ENCODE data around the gene IKZF5. TPM values are rescaled to one million over a fixed set of nuclear protein-coding genes. Genes with fewer than 3 reads are reported as not detected.

The IKZF5 gene, protein sequence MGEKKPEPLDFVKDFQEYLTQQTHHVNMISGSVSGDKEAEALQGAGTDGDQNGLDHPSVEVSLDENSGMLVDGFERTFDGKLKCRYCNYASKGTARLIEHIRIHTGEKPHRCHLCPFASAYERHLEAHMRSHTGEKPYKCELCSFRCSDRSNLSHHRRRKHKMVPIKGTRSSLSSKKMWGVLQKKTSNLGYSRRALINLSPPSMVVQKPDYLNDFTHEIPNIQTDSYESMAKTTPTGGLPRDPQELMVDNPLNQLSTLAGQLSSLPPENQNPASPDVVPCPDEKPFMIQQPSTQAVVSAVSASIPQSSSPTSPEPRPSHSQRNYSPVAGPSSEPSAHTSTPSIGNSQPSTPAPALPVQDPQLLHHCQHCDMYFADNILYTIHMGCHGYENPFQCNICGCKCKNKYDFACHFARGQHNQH
- polyA plus RNA-seq (ENCODE audit: insufficient read length in 12 of 12) = 10 to 100 TPM in 10 of 12 donors, 1 to 10 TPM in 1, not detected in 1; 8.9 to 22.5 (median 16.6) TPM
- long read RNA-seq, donor 1, full-length matches to known transcripts = 8 of 8 reads
- long read RNA-seq, donor 1, partial matches to known transcripts = 0 of 8 reads
- long read RNA-seq, donor 1, other reads (novel, unspliced or antisense) = 0 of 8 reads
- long read RNA-seq, donor 2, full-length matches to known transcripts = 8 of 8 reads
- long read RNA-seq, donor 2, partial matches to known transcripts = 0 of 8 reads
- long read RNA-seq, donor 2, other reads (novel, unspliced or antisense) = 0 of 8 reads
- long read RNA-seq, donor 3, full-length matches to known transcripts = 1 of 1 reads
- long read RNA-seq, donor 3, partial matches to known transcripts = 0 of 1 reads
- long read RNA-seq, donor 3, other reads (novel, unspliced or antisense) = 0 of 1 reads
- long read RNA-seq, donor 4, full-length matches to known transcripts = 1 of 1 reads
- long read RNA-seq, donor 4, partial matches to known transcripts = 0 of 1 reads
- long read RNA-seq, donor 4, other reads (novel, unspliced or antisense) = 0 of 1 reads
- long read RNA-seq, donor 5 = 0 reads
- long read RNA-seq, donor 6, full-length matches to known transcripts = 3 of 3 reads
- long read RNA-seq, donor 6, partial matches to known transcripts = 0 of 3 reads
- long read RNA-seq, donor 6, other reads (novel, unspliced or antisense) = 0 of 3 reads
- long read RNA-seq, donor 7, full-length matches to known transcripts = 5 of 5 reads
- long read RNA-seq, donor 7, partial matches to known transcripts = 0 of 5 reads
- long read RNA-seq, donor 7, other reads (novel, unspliced or antisense) = 0 of 5 reads
- long read RNA-seq, donor 8, full-length matches to known transcripts = 3 of 3 reads
- long read RNA-seq, donor 8, partial matches to known transcripts = 0 of 3 reads
- long read RNA-seq, donor 8, other reads (novel, unspliced or antisense) = 0 of 3 reads
- long read RNA-seq, donor 9, full-length matches to known transcripts = 2 of 2 reads
- long read RNA-seq, donor 9, partial matches to known transcripts = 0 of 2 reads
- long read RNA-seq, donor 9, other reads (novel, unspliced or antisense) = 0 of 2 reads
- long read RNA-seq, donor 10, full-length matches to known transcripts = 6 of 6 reads
- long read RNA-seq, donor 10, partial matches to known transcripts = 0 of 6 reads
- long read RNA-seq, donor 10, other reads (novel, unspliced or antisense) = 0 of 6 reads
- long read RNA-seq, donor 11, full-length matches to known transcripts = 11 of 11 reads
- long read RNA-seq, donor 11, partial matches to known transcripts = 0 of 11 reads
- long read RNA-seq, donor 11, other reads (novel, unspliced or antisense) = 0 of 11 reads

DNA sequence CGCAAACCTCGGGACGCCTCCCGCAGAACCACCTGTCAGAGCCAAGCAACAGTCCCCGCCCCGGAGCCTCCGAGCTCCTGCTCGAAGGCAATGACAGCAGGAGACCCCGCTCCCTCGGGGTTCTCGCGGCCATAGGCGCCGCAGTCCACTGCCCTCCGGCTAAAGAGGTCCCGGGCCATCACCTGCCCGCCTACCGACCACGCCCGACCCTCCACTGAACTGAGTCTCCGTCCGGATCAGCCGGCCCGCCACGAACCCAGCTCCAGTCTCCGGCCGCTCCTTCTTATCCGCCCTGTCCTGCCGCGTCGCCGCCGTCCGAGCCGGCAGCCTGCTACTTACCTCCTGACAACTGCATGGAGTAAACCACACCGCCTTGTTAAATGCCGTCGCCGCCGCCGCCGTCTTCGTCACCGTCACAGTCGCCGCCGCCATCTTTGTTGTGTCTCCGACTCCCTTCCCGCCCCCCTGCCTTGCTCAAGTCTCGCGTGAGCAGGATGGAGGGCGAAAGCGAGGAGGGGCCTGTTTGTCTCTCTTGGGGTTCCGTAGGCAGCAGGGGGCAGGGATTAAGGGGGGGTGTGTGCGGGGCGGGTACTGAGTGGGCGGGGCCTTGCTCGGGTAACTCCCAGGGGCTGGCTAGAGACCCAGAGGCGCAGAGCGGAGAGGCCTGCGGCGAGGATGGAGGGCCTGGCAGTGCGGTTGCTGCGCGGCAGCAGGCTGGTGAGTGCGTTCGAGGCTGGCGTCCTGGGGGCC is at the start of gene IKZF5, which contains the start of gene ACADSB:
Gene IKZF5, minus strand, starts transcription at position 441 of the 750 bp plus-strand sequence. CDS start 10,170 bp downstream, outside the sequence.
Gene ACADSB, plus strand, starts transcription at position 652 of the 750 bp plus-strand sequence. Its CDS starts 24 bp downstream, at position 676.
- DNase-seq = peak; percentile 96

DNA sequence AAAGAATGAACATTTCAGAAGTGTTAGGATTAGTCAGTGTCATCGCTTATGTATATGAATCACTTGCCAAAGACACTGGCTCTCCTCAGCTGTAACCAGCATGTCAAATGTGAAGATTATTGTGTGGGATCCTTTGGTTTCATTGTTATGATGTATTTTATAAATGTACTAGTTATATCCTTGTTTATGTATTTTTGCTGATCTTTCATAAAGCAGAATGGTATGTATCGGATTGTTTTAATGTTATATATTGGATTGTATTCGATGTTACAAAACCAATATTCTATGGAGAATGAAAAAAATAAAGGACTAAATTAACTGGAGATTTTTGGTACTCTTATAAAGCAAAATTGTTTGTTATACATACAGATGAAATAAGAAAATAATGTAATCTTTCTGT is 49.4 kb upstream of the IKZF5 start:
- DNase-seq = no peak

DNA sequence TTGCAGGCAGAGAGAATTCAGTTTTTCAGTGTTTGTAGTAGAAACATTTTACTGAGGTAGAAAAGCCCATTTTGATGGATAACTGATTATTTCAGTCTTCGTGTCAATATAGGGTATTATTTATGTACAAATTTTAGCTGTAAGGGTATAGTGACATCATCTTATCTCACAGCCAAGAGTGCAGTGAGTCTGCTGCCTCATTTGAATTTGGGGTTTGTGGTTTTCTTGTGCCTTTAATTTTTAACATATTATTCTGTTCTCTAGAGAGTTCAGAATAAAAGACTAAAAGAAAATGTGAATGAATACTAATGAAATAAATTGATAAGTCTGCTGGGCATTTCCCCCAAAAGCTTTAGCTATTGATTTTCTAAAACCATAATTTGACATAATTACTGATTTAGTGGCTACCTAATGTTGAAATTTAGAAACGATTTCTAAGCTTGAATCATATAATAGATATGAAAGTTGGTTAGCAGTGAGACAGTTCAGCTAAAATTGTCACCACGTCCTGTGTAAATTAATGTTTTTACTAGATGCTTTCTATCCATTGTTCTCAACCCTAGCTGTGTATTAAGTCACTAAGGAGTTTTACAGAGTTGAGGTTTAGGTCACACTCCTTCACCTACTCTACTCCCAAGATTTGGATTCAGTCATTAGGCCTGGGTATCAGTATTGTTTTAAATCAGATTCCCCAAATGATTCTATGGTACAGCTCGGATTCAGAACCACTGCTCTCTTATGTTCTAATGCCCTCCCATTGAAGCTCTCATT is 37.6 kb upstream of the IKZF5 start:
- DNase-seq = no peak

DNA sequence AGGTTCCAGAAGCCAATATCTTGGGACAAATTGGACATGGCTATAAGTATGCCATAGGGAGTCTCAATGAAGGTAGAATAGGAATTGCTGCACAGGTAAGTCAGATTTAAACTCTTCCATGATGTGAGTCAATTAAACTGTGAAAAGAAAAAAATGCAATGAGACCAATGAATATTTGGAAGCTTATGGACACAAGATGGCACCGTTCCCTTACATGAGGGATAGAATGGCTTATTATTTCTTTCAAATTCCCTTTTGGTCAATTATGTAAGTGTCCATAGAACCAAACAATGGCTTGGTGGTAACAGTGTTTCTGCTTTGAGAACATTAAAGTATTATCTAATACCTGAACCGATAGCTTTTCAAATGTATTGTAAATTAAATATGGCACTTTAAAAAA is 35.8 kb upstream of the IKZF5 start:
- DNase-seq = no peak

DNA sequence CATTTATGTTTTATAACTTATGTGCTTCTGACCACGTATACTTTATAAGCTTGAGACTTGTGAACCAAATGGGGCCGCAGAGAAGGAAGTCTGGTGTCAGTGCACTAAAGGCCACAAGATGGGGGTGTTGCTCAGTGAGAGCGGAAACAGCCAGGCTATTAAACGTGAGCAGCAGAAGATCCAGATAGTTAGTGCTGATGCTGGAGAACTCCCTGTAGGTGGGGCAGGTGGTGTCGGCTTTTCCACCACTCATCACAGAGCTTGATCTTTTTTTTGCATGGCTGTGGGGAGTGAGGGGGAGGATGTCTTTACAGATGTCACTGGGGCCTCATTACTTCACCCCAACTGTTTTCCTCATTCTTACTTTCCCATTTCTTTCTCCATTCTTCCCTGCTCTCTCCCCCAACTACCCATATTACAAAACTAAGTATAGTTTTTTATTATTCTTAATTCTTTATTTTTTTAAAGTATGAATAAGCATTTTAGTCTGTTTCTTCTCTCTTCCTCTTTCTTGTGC is 34.9 kb upstream of the IKZF5 start:
- DNase-seq = peak; percentile 44

DNA sequence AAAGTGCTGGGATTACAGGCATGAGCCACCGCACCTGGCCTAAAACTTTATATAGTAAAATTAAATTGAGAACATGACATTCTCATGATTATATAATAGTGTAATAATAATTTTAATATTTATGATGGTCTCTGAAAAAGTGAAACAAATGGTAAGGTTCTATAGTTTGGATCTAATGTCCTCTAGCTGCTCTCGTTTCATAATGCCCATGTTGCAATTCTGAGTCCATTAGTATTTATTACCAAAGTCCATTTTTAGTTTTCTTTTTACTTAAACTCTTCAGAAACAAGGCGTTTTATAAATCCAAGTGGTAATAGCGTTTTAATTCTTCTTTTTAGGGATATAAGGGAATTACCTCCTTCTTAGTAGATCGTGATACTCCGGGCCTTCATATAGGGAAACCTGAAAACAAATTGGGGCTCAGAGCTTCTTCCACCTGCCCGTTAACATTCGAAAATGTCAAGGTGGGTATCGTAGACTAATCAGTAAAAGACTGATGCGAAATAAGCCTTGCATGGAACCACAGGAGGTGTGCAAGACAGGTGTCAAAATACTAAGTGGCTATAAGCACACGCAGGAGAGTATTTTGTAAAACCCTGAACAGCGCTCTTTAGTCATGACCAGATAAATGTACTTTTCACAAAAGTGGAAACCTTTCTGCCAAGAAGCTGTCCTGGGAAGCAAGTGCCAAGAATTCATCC is 34.3 kb upstream of the IKZF5 start:
- no peak for DNase-seq

DNA sequence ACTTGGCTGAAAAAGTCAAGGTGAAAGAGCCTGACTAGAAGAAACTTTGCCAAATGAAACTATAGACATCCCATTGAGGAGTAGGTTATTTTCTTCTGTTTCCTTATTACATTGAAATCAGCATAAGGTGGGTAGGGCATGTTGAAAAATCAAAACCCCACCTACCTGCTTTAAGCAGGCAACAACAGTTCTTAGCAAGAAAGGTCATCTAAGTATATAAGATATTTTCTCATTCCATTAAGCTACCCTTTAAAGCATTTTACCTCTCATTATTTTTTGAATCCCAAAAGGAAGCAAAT is 31.0 kb upstream of the IKZF5 start:
- DNase-seq = no peak

DNA sequence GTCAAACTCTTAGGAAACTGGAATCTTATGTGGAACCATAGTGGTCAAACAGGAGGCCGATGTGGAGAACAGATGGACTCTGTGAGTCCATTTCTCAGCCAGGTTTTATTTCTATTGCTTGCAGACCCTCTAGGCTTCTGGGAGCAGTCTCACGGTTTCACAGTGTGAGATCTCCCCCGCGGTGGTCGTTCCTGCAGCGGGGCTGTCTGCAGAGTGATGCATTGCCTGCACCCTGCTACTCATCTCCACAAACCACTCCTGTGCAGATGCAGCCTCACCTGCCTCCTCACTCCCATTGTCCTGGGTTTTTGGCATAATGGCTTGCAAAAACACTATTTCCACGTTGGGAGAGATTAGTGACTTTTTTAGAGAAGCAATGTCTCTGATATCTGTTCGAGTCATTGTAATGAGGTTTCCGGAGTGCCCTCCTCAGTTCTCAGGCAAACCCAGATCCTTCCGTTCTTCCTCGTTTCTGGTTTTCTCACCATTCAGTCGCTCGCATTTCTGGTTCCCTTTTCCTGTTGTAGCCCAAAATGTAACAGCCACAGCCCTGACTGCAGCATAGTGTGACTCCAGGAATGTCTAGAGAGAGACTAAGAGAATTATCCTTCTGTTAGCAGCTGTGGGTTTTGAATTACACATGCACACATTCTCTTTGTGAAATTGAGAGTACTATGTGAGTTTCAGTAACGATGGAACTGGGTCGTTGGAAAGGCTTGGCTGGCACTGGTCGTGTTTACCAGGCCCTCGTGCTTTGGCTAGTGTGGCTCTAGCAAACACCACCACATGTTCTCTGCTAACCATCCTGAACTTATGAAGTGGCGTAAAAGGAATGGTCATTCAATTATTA is 30.4 kb upstream of the IKZF5 start:
- DNase-seq = no peak

DNA sequence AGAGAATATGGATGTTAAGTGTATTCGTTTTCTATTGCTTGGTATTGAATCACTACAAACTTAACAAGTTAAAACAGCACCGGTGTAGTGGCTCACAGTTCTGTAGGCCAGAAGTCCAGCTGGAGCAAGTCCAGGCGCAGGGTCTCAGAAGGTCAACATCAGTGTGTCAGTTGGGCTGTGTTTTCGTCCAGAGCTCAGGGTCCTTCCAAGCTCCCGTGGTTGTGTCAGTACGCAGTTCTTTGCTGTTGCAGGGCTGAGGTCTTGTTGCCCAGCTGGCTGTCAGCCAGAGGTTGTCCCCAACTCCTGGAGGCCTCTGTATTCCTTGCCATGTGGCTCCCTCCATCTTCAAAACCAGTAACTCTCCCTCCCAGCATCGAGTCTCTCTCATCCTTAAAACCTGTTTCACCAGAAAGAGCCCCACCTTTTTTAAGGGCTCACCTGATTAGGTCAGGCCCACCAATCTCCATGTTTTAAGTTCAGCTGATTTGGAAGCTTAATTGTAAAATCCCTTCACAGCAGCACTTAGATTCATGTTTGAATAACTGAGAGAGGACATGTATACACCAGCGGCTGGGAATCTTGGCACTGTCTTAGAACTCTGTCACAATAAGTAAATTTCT is 27.0 kb upstream of the IKZF5 start:
- DNase-seq = no peak

DNA sequence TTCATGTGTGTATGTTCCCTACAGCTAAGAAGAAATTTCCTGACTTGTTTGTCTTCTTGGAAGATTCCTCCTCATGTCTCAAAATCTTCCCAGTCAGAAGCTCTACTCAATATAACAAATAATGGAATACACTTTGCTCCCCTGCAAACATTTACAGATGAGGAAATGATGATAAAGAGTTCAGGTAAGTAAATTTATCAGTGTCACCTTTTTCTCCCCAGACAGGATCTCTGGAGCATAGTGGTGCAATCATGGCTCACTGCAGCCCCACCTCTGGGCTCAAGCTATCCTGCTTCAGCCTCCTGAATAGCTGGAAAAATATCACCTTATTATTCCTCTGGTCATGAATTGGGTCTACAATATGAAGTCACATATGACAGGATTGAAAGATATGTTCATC is 25.7 kb upstream of the IKZF5 start:
- no peak for DNase-seq

DNA sequence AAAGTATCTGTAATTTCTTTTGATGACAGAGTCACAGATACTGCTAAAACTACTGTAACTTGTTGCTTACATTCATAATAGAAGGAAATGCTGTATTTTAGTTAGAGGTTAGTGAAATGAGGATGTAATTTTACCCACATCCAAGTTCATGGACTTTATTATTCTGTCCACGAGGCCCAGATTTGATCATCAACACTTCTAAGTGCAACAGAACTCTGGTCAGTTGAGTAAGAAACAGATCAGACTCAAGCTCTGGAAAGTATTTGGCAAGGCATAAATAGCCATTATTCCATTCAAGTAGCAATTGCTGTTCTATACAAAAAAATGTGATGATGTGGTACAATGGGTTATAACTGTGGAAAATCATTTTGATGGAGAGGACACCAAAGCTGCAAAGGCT is 22.5 kb upstream of the IKZF5 start:
- no peak for DNase-seq

DNA sequence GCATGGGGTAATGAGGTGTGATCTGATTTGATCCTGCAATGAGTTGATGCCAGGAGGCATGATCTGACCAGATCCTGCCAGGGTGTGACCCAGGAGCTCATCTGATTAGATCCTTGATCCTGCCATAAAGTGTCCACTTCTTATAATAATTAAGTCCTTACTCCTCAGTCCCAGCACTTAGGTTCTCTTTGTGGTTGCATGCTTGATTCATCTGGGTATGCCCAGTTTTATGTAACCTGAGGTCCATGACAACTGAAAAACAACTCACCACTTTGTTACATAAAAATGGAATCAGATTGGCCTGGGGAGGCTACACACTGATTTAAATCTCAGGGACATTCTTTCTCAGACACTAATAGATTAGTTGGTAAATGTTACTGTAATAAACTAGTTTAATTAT is 19.3 kb upstream of the IKZF5 start:
- no peak for DNase-seq

DNA sequence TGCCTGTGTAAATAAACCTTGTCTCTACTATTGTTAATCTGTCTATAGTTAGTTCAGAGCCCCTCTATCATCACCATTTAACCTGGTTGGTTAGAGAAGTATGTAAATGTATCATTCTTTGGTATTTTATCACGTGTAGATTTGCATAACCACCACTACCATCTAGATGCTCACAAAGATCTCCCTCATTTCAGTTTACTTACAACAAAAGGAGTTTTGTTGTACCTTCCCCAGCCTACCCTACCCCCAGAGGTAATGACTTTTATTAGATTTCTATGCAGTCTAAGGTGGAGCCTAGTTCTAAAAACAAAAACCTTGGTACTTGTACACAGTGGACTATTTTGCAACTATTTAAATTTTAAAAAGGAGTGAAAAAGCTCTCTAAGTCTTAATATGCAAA is 17.7 kb upstream of the IKZF5 start:
- no peak for DNase-seq

DNA sequence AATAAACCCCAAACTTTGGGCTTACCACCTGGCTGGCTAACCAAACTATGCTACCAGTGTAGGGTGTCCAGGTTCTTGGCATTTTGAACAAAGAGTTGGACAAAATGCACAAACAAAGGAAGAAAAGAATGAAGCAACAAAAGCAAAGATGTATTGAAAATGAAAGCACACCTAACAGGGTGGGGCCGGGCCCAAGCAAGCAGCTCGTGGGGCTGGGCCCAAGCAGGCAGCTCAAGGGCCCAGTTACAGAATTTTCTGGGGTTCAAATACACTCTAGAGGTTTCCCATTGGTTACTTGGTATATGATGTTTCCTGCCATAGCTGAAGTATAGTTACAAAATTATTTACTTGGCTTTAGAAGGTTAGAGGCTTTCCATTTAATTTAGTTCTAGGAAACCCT is 15.9 kb upstream of the IKZF5 start:
- DNase-seq = no peak

DNA sequence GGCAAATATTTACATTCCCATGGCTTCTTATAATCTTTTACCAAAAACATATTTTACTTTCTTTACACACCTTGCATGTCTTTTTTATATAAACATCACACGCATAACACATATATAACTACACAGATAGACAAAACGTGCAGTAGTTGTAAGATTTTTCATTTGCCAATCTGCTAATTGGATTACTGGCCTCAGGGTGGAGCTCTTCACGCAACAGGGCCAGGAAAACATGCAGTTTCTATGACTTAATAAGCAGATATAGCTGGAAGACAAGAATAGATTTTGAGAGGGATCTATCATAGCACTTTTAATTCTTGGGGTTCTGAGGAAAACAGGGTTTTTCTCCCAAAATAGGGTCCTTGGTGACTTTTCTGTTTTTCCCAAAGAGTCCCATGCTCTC is 12.9 kb upstream of the IKZF5 start:
- no peak for DNase-seq

DNA sequence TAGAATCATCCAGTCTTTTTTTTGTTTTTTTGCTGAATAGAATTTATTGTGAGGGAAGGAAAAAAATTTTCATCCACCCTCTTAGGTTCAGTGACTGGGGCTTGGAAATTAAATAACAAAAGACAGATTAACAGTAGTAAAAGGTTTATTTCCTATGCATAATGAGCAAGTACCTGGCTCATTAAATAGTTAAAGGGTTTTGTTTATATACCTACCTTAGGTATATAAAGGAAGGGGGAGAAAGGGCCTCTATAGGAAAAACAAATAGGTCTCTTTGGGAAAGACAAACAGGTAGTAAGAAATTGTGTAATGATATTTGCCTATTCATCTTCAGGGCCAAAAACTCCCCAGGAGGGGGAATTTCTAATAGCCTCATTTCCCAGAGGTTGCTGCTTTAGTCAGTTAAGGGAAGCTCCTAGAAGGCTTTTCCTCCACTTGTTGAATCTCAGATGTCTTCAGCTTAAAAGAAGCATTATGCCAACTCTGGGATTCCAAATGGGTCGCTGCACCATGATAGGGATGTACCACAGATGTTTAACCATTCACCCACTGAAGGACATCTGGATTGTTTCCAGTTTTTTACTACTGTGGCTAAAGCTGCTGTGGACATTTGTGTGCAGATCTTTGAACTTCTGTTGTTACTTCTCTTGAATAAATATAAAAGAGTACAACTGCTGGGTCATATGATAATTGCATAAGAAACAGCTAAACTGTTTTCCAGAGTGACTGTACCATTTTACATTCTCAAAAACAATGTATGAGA is 11.5 kb upstream of the IKZF5 start:
- no peak for DNase-seq
